GM12892 (cell line): ENCODE data around the gene RILPL2.

Experiments
- POLR2A ChIP-seq: IDR thresholded peaks from 2 replicates; pipeline ENCODE4 v1.6.1; 2011; ENCODE audit warnings: low read depth, low read length, control low read depth
- POLR2AphosphoS5 ChIP-seq: IDR thresholded peaks from 2 replicates; pipeline ENCODE4 v1.6.1; 2011; ENCODE audit warnings: low read depth, low read length, control low read depth
- TAF1 ChIP-seq: IDR thresholded peaks from 2 replicates; pipeline ENCODE4 v1.6.1; 2011; ENCODE audit warnings: low read depth, mild to moderate bottlenecking, control low read depth, low read length, borderline replicate concordance

GRCh38 chr12:123369229-123369628 is 67.3 kb downstream of the RILPL2 start:
- no peak for TF ChIP-seq POLR2A
- no peak for TF ChIP-seq POLR2AphosphoS5
- TF ChIP-seq TAF1 = no peak
